HCT116 (cell line): ENCODE measurements around the gene TMTC3.

Experiments
- EGR1 ChIP-seq: IDR thresholded peaks from 2 replicates; pipeline ENCODE4 v1.6.1; 2012; ENCODE audit warnings: low read depth
- EZH2 ChIP-seq: fragments of 200-600 bp; sonication (generic); IDR thresholded peaks from 2 replicates; pipeline ENCODE4 v1.6.1; 2017; ENCODE audit warnings: antibody characterized with exemption, mixed run types
- RAD21 ChIP-seq: IDR thresholded peaks from 2 replicates; pipeline ENCODE4 v1.6.1; 2012; ENCODE audit warnings: low read depth, mild to moderate bottlenecking
- SP1 ChIP-seq: IDR thresholded peaks from 2 replicates; pipeline ENCODE4 v1.6.1; 2012; ENCODE audit warnings: low read depth
- ZNF274 ChIP-seq: fragments of 200-500 bp; sonication (Bioruptor generic); IDR thresholded peaks from 2 replicates; pipeline ENCODE4 v1.6.1; 2014; ENCODE audit warnings: mild to moderate bottlenecking, low read depth, low read length, inconsistent platforms
- TF ChIP-seq, protein P1 (sequence below), 3 experiments: fragments of 200-600 bp in 1 of 3; sonication (generic) in 1 of 3; IDR thresholded peaks in 2 of 3; conservative IDR thresholded peaks in 1 of 3; 2 replicates each; pipeline ENCODE4 v1.5.1; 2012 to 2017; ENCODE audit warnings: low read depth in 2 of 3, low read length in 2 of 3, antibody characterized with exemption in 1 of 3, borderline replicate concordance in 1 of 3, control low read depth in 1 of 3, mild to moderate bottlenecking in 1 of 3, mixed read lengths in 1 of 3, mixed run types in 1 of 3, moderate library complexity in 1 of 3; ENCODE audit not compliant: insufficient read depth in 1 of 3
- TF ChIP-seq, protein P2 (sequence below): IDR thresholded peaks from 2 replicates; pipeline ENCODE4 v1.6.1; 2012

DNA sequence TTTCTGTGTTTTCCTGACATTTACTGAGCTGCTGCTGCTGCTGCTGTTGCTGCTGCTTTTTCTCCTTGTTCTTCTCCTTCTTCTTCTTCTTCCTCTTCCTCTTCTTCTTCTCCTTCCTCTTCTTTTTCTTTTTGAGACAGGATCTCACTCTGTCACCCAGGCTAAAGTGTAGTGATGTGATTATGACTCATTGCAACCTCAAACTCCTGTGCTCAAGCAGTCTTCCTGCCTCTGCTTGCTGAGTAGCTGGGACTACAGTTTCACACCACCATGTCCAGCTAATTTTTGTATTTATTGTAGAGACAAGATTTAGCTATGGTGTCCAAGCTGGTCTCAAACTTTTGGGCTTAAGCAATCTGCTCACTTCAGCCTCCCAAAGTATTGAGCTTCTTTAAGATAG is 95.8 kb downstream of the TMTC3 start:
- TF ChIP-seq SP1 (peak; percentile 33; the same call in 1 of the 2 replicates), ZNF274 (no peak), EZH2 (no peak), EGR1 (no peak), RAD21 (no peak)
- TF ChIP-seq, protein P1, sequence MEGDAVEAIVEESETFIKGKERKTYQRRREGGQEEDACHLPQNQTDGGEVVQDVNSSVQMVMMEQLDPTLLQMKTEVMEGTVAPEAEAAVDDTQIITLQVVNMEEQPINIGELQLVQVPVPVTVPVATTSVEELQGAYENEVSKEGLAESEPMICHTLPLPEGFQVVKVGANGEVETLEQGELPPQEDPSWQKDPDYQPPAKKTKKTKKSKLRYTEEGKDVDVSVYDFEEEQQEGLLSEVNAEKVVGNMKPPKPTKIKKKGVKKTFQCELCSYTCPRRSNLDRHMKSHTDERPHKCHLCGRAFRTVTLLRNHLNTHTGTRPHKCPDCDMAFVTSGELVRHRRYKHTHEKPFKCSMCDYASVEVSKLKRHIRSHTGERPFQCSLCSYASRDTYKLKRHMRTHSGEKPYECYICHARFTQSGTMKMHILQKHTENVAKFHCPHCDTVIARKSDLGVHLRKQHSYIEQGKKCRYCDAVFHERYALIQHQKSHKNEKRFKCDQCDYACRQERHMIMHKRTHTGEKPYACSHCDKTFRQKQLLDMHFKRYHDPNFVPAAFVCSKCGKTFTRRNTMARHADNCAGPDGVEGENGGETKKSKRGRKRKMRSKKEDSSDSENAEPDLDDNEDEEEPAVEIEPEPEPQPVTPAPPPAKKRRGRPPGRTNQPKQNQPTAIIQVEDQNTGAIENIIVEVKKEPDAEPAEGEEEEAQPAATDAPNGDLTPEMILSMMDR (IDR thresholded peaks at IDR 0.05 in 2 of 3, conservative IDR thresholded peaks at IDR 0.05 in 1 of 3; ENCODE audit: borderline replicate concordance in 1 of 3, insufficient read depth in 1 of 3, low read depth in 2 of 3, low read length in 2 of 3) = no peak
- TF ChIP-seq, protein P2, sequence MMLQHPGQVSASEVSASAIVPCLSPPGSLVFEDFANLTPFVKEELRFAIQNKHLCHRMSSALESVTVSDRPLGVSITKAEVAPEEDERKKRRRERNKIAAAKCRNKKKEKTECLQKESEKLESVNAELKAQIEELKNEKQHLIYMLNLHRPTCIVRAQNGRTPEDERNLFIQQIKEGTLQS = no peak
